Fibroblast of the aortic adventitia (primary cell): ENCODE measurements around the gene DCAF5. TPM values are rescaled to one million over a fixed set of nuclear protein-coding genes. Genes with fewer than 3 reads are reported as not detected.

Experiments used
- DNase-seq: peaks from one replicate; pipeline ENCODE4 v3.0.0-alpha.2; 2010; ENCODE audit warnings: low read depth
- H3K4me3 ChIP-seq: 2 replicates; pipeline ENCODE4 v1.5.1; 2011; ENCODE audit warnings: low read depth, mild to moderate bottlenecking, control low read depth, low read length, moderate library complexity
- small RNA-seq: library from RNA; depleted of rRNA; stranded (forward); fragments of <200 nt; gene quantifications from one replicate; pipeline ENCODE3, GENCODE V24; 2012
- total RNA-seq: library from RNA; depleted of rRNA; stranded (reverse); fragments of >200 nt; gene quantifications from 2 replicates; pipeline ENCODE4 v1.2.3, GENCODE V29; 2012; ENCODE audit warnings: low replicate concordance
- TF ChIP-seq, protein P1 (sequence below): IDR thresholded peaks from 2 replicates; pipeline ENCODE4 v1.5.1; 2011; ENCODE audit warnings: mild to moderate bottlenecking, low read length, control low read depth, inconsistent platforms; ENCODE audit not compliant: insufficient read depth

DCAF5 gene
- total RNA-seq, 1 donor: 25.2 TPM

DNA sequence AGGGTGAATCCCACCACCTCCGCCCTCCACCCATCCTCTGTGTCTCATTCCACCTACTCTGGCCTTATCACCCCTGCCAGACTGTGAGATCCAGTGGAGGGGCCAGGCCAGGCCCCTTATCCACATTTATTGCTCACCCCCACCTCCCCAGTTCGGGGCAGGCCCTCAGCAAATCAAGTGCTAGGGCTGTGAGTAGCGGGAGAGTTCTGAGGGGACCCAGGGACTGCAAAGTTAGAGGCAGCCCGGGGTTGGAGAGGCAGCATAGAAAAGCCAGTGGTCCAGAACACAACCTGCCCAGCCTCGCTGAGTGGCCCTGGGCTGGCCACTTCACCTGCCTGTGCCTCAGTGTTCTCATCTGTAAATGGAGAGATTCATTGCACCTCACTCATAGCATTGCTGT is 146.6 kb downstream of the DCAF5 start:
- no peak overlapping the region for H3K4me3 ChIP-seq
- TF ChIP-seq, protein P1, sequence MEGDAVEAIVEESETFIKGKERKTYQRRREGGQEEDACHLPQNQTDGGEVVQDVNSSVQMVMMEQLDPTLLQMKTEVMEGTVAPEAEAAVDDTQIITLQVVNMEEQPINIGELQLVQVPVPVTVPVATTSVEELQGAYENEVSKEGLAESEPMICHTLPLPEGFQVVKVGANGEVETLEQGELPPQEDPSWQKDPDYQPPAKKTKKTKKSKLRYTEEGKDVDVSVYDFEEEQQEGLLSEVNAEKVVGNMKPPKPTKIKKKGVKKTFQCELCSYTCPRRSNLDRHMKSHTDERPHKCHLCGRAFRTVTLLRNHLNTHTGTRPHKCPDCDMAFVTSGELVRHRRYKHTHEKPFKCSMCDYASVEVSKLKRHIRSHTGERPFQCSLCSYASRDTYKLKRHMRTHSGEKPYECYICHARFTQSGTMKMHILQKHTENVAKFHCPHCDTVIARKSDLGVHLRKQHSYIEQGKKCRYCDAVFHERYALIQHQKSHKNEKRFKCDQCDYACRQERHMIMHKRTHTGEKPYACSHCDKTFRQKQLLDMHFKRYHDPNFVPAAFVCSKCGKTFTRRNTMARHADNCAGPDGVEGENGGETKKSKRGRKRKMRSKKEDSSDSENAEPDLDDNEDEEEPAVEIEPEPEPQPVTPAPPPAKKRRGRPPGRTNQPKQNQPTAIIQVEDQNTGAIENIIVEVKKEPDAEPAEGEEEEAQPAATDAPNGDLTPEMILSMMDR: no peak
- no peak for DNase-seq

DNA sequence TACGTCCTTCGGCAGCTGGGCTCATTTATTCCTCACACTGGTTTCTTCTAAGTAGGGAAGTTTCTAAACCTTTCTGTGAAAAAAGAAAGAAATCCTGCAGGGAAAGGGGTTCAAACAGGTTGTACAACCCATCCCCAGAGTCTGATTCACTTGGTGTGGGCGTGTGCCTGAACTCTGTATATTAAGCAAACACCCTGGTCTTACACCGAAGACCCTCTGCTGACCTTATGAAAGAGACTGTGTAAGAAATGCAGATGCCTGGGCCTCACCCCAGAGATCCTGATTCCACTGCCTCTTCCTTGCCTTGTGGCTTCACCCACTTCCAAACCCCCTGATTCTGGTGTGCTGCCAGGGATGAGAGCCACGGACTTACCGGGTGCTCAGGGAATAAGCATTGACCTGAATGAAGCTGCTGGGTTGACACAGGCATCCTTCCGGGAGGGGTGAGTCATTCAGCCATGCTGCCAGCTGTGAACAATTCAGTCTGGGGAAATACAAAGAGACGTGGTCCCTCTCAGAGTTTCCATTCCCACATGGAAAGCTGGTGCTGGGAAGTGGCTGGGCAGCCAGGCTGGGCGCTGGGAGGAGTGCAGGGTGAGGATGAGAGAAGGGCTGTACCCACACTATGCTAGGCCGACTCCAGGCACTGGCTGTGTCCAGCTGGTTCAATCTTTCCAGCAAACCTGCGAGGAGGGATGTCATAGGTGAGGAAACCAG is 147.3 kb downstream of the DCAF5 start:
- H3K4me3 ChIP-seq: no peak overlapping the region
- TF ChIP-seq, protein P1: no peak

DNA sequence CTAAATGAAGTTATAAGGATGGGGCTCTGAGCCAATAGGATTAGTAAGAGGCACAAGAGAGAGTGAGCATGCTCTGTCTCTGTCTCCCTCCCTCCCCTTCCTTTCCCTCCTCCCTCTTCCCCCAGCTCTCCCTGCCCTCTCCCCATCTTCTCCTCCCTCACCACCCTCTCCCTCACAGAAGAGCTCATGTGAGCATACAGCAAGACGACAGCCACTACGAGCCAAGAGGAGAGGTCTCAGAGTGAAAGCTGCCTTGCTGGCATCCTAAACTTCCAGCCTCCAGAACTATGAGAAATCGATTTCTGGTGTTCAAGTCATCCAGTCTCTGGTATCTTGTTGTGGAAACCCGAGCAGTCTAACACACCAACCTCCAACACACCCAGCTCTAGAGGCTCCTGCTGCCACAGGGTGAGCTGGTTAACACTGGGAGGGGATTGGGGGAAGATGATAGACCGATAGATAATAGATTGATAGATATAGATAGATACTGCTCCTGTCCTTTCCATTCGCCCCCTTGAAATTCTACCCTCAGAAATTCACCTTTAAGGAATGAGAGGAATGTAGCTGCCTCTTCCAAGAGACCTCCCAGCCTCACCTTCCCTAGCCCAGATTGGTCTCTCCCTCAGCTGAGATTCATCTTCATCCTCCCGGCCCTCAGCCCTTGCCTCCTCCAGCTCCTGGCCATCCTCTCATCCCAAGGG is 148.0 kb downstream of the DCAF5 start:
- TF ChIP-seq, protein P1: no peak
- peak; percentile 17 for DNase-seq
- H3K4me3 ChIP-seq: no peak overlapping the region

More for the DNA sequence above, 147.3 kb downstream of the DCAF5 start:
- DNase-seq: peak; percentile 91

DNA sequence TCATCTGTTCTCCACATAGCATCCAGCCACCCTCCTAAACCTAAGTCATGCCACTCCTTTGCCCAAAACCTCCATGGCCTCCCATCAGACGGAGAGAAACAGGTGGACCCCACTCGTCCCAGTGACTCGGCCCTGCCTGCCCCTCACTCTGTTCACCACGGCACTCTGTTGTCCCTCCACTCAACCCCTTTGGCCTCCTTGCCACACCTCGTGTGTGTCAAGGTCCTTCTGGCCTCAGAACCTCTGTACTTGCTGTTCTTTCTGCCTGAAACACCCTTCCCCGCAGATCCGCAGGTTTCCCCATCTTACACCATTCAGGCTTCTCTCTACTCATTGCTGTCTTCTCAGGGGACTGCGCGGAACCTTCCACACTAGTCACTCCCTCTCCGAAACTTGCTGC is 149.3 kb downstream of the DCAF5 start:
- DNase-seq: no peak
- TF ChIP-seq, protein P1: no peak
- no peak overlapping the region for H3K4me3 ChIP-seq

DNA sequence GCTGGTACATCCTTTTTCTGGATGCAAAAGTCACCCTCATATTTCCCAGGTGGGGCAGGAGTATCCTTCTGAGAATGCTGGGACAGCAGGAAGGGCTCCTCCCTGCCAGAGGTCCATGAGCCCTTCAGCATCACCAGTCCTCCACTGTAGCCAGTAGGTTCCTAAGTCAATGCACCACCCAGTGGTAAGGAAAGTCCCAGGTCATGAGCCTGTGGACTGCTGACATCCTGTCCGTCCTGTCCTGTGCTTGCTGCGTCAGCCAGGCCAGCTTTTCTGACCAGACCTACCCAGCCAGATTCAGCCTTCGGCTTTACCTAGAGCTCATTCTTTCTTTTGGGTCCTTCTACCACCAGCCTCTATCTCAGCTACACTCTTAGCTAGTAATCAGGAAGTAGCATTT is 150.8 kb downstream of the DCAF5 start:
- peak; percentile 22 for DNase-seq
- TF ChIP-seq, protein P1: peak; percentile 27
- H3K4me3 ChIP-seq: no peak overlapping the region

DNA sequence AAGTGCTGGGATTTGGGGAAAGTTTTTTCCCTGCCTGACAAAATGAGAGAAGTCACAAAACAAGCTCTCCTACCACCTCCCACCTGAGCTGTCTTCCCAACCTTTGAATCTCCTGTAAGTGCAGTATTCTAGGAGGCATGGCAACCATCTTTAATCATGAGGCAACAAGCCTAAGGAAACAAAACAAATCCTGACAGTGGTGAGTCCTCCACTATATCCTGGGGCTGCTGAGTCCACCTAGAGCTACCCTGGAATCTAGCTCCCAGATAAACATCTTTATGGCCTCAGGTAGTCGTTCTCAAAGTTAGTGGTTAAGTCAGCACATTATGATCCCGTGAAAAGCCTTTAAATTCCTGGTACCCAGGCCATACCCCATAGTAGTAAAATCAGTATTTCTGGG is 151.5 kb downstream of the DCAF5 start:
- TF ChIP-seq, protein P1: no peak
- no peak overlapping the region for H3K4me3 ChIP-seq
- no peak for DNase-seq

Small RNA genes within 50 kb of the gene (small RNA-seq; reads per million reads assigned to genes)
- gene RF00019 (not detected), gene RPS29P1 (not detected)

Other genes starting within 250 kb of the DCAF5 start
- gene ACTN1, start 173.8 kb downstream of the DCAF5 start, total RNA-seq: 94.0 and 114 TPM in 2 replicates
- gene EXD2, start 38.4 kb upstream of the DCAF5 start, total RNA-seq: 10.8 and 12.1 TPM in 2 replicates
- gene GALNT16, start 107.0 kb upstream of the DCAF5 start, total RNA-seq: 1.6 and 4.6 TPM in 2 replicates
- gene ERH, start 245.2 kb upstream of the DCAF5 start, total RNA-seq: 51.0 and 110 TPM in 2 replicates
- 64.6 and 118 TPM in 2 replicates for gene SLC39A9, start 245.6 kb upstream of the DCAF5 start, total RNA-seq